ENCODE results near the gene SND1.

DNA sequence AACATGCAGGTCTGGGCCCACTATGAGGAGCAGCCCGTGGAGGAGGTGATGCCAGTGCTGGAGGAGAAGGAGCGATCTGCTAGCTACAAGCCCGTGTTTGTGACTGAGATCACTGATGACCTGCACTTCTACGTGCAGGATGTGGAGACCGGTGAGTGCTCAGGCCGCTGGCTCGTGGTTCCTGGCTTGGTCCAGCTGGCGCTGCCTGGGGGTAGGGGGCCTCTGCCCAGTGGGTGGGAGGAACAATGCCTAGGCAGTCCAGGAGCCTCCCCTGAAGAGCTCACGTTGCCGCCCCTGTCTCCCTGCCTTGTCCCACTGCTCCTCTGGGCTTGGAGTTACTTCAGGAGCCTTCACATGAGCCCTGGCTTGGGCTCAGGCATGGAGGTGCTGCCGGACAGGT, 429.4 kb downstream of the SND1 start:
- no peak for TF ChIP-seq POLR2A (IDR thresholded peaks at IDR 0.05; ENCODE audit: low read length)
- no peak for TF ChIP-seq GATA1 (IDR thresholded peaks at IDR 0.05; ENCODE audit: low read depth, low read length)

Measured in erythroblast (primary cell).